ENCODE measurements around the gene HOXA4.

HOXA4 gene

GRCh38 chr7:27132214-27132613 lies 1.7 kb upstream of the HOXA4 start:
- no peak for DNase-seq (ENCODE audit: low spot score)

GRCh38 chr7:27131390-27131819 lies 848 bp upstream of the HOXA4 start:
- no peak for DNase-seq (ENCODE audit: low spot score)

- no peak for DNase-seq (ENCODE audit: low spot score)
Measured at GRCh38 chr7:27129729-27130539, 623 bp downstream of the HOXA4 start.

GRCh38 chr7:27128776-27129728 lies 1.5 kb downstream of the HOXA4 start:
- no peak for DNase-seq (ENCODE audit: low spot score)

GRCh38 chr7:27128034-27128433 lies 2.5 kb downstream of the HOXA4 start:
- no peak for DNase-seq (ENCODE audit: low spot score)

- no peak for DNase-seq (ENCODE audit: low spot score)
Measured at GRCh38 chr7:27126596-27127327, 3.8 kb downstream of the HOXA4 start.

GRCh38 chr7:27125986-27126394 lies 4.6 kb downstream of the HOXA4 start:
- no peak for DNase-seq (ENCODE audit: low spot score)

GRCh38 chr7:27124902-27125689 lies 5.5 kb downstream of the HOXA4 start:
- DNase-seq (ENCODE audit: low spot score): no peak

- DNase-seq (ENCODE audit: low spot score): no peak
Measured at GRCh38 chr7:27124096-27124901, 6.3 kb downstream of the HOXA4 start.

GRCh38 chr7:27123477-27124053 lies 7.0 kb downstream of the HOXA4 start:
- no peak for DNase-seq (ENCODE audit: low spot score)

GRCh38 chr7:27123007-27123476 lies 7.5 kb downstream of the HOXA4 start:
- DNase-seq (ENCODE audit: low spot score): no peak

GRCh38 chr7:27122077-27122910 lies 8.3 kb downstream of the HOXA4 start:
- DNase-seq (ENCODE audit: low spot score): no peak

- DNase-seq (ENCODE audit: low spot score): no peak
Measured at GRCh38 chr7:27121684-27122076, 8.9 kb downstream of the HOXA4 start.

- DNase-seq (ENCODE audit: low spot score): no peak
Measured at GRCh38 chr7:27119412-27119911, 11.1 kb downstream of the HOXA4 start.

GRCh38 chr7:27118580-27118979 lies 12.0 kb downstream of the HOXA4 start:
- DNase-seq (ENCODE audit: low spot score): no peak

GRCh38 chr7:27117887-27118491 lies 12.6 kb downstream of the HOXA4 start:
- DNase-seq (ENCODE audit: low spot score): no peak

- DNase-seq (ENCODE audit: low spot score): no peak
Measured at GRCh38 chr7:27116962-27117886, 13.3 kb downstream of the HOXA4 start.
